ENCODE measurements around the gene PRKCE.

PRKCE gene

DNA sequence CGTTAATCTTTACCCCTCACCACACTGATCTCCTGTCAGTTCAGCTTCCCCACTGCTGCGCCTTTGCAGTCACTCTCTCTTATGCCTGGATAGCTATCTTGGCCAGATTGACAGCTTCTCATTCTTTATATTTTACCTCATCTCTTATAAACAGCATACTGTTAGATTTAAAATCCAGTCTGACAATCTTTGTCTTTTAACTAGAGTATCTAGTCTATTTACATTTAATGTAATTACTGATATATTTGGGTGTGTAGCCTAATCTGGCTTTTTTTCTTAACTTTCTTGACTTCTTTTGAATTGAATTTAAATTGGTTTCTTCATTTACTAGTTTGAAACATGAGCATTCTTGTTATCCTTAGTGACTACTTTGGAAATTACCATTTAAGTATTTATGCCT is 225.1 kb downstream of the PRKCE start:
- TF ChIP-seq, protein P1, sequence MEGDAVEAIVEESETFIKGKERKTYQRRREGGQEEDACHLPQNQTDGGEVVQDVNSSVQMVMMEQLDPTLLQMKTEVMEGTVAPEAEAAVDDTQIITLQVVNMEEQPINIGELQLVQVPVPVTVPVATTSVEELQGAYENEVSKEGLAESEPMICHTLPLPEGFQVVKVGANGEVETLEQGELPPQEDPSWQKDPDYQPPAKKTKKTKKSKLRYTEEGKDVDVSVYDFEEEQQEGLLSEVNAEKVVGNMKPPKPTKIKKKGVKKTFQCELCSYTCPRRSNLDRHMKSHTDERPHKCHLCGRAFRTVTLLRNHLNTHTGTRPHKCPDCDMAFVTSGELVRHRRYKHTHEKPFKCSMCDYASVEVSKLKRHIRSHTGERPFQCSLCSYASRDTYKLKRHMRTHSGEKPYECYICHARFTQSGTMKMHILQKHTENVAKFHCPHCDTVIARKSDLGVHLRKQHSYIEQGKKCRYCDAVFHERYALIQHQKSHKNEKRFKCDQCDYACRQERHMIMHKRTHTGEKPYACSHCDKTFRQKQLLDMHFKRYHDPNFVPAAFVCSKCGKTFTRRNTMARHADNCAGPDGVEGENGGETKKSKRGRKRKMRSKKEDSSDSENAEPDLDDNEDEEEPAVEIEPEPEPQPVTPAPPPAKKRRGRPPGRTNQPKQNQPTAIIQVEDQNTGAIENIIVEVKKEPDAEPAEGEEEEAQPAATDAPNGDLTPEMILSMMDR (conservative IDR thresholded peaks at IDR 0.05; ENCODE audit: control insufficient read depth, insufficient read depth, low read depth, low read length) = no peak
- no peak for DNase-seq (ENCODE audit: low read depth)
- no peak overlapping the region for H3K4me3 ChIP-seq (ENCODE audit: control insufficient read depth, low read depth, low read length)

DNA sequence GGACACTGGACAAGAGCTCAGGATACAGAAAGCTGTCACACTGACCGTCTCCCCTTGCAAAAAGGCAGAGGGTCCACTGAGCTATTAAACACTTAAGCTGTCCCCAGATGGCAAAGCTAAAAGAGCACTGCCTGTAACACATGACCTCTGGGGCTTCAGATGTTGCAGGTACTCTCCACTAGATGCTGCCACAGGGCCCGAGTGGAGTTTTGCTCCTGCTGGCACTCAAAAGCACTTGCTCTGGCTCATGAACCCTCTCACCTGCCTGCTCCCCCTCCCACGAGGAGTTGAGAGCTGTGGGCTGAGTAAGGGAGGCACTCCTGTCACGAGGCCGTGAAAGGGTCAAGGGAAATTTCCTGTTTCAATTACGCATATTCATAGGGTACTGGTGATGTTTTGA is 227.9 kb downstream of the PRKCE start:
- no peak for DNase-seq (ENCODE audit: low read depth)
- H3K4me3 ChIP-seq (ENCODE audit: control insufficient read depth, low read depth, low read length) = no peak overlapping the region
- TF ChIP-seq, protein P1 (conservative IDR thresholded peaks at IDR 0.05; ENCODE audit: control insufficient read depth, insufficient read depth, low read depth, low read length) = no peak

DNA sequence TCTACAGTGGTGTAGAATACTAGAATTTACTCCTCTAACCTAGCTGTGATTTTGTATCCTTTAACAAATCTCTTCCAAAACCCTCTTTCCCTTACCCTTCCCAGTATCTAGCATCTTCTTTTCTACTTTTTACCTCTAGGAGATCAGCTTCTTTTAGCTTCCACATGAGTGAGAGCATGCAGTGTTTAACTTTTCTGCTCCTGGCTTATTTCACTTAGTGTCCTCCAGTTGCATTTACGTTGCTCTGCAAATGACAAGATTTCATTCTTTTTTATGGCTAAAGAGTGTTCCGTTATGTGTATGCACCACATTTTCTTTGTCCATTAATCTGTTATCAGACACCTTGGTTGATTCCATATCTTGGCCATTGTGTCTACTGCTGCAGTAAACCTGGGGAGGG is 228.5 kb downstream of the PRKCE start:
- no peak overlapping the region for H3K4me3 ChIP-seq (ENCODE audit: control insufficient read depth, low read depth, low read length)
- no peak for DNase-seq (ENCODE audit: low read depth)
- TF ChIP-seq, protein P1 (conservative IDR thresholded peaks at IDR 0.05; ENCODE audit: control insufficient read depth, insufficient read depth, low read depth, low read length) = no peak

DNA sequence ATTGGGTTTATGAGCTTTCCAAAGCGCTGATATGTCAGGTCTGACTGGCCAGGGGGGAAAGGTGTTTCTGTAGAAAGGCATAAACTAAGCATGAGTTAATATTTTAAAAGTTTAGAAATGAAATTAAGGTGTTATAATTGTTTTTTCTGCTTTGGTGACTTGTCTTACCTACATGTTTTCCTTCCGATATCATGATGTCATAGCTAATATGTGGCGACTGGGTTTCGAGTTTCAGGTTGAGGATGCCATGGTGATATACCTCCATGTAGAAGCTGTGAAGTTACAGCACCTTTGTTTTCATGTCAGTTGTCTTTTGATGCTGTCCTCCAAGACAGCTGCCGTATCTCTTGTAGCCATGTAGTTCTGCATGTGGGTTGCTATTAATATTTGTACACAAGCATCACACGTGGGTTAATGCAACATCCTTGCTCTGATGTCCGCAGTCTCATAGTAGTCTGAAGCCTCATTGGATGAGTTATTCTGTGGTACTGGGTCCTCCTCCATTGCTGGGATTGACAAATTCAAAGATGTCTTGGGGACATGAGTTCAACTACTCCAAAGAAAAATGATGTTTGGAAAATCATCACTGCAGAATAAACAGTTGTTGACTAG is 230.6 kb downstream of the PRKCE start:
- no peak for DNase-seq (ENCODE audit: low read depth)
- H3K4me3 ChIP-seq (ENCODE audit: control insufficient read depth, low read depth, low read length) = no peak overlapping the region
- TF ChIP-seq, protein P1 (conservative IDR thresholded peaks at IDR 0.05; ENCODE audit: control insufficient read depth, insufficient read depth, low read depth, low read length) = no peak

DNA sequence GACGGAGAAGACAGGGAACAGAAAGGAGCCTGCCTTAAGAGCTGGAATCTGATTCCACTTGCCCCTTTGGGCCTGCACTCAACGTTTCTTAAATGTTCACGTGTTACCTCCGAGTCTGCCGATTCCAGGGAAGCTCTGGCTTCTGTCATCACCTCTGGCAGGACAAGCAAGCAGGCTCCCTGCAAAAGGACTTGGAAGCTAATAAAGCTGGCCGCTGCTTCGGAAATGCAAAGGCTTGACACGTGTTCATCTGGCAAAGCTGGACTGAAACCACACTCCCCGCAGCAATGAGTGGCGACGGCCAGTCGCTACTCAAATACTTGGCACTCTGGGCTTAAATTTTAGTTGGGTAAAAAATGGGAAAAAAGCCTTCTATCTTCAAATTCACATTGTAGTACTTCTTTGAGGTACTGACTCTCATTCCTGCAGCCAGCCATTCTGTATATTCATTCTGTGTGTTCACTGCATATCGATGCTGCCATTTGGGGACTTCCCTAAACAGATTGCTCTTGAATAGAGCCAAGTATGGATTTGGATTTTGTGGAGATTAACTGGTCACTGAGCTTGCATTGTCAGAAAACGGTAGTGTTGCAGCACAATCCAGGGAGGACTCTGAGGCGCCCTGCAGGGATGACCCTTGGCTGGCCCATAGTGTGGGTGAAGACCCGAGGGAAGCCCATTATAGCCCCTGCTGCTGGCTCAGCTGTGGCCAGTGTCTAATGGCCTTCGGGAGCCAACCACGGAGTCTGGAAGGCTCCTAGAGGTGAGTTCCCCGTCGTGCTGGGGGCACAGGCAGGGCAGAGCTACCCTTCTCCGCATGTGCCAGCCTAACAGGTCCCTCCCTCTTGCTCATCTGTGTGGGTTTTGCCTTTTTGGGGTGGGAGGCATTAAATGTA is 231.5 kb downstream of the PRKCE start:
- H3K4me3 ChIP-seq (ENCODE audit: control insufficient read depth, low read depth, low read length) = no peak overlapping the region
- peak; percentile 63 for DNase-seq (ENCODE audit: low read depth)
- TF ChIP-seq, protein P1 (conservative IDR thresholded peaks at IDR 0.05; ENCODE audit: control insufficient read depth, insufficient read depth, low read depth, low read length) = no peak

DNA sequence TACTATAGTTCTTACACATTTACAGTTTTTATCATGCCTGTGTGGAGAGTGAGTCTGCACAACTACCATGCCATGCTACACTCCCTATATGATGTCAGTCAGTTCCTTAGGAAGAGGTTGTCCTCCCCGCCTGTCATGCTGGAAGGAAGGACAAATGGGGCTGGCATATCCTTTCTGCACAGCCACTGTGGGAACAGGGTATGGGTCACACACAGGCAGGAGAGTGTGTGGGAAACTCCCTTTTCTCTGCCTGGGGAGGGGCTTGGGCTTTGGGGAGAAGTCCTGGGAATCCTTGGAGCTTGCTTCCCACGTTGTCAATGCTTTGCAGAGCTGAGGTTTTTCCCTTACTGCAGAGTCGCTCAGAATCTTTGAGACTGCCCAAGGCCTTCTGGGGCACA is 232.1 kb downstream of the PRKCE start:
- no peak overlapping the region for H3K4me3 ChIP-seq (ENCODE audit: control insufficient read depth, low read depth, low read length)
- TF ChIP-seq, protein P1 (conservative IDR thresholded peaks at IDR 0.05; ENCODE audit: control insufficient read depth, insufficient read depth, low read depth, low read length) = no peak
- DNase-seq (ENCODE audit: low read depth) = no peak
